ENCODE results near the gene CNPY4.
"Not testable (repeated sequence)": the region's sequence is repeated elsewhere in the genome, so short reads cannot be mapped to it uniquely, and the experiment has no call there.

The CNPY4 gene

DNA sequence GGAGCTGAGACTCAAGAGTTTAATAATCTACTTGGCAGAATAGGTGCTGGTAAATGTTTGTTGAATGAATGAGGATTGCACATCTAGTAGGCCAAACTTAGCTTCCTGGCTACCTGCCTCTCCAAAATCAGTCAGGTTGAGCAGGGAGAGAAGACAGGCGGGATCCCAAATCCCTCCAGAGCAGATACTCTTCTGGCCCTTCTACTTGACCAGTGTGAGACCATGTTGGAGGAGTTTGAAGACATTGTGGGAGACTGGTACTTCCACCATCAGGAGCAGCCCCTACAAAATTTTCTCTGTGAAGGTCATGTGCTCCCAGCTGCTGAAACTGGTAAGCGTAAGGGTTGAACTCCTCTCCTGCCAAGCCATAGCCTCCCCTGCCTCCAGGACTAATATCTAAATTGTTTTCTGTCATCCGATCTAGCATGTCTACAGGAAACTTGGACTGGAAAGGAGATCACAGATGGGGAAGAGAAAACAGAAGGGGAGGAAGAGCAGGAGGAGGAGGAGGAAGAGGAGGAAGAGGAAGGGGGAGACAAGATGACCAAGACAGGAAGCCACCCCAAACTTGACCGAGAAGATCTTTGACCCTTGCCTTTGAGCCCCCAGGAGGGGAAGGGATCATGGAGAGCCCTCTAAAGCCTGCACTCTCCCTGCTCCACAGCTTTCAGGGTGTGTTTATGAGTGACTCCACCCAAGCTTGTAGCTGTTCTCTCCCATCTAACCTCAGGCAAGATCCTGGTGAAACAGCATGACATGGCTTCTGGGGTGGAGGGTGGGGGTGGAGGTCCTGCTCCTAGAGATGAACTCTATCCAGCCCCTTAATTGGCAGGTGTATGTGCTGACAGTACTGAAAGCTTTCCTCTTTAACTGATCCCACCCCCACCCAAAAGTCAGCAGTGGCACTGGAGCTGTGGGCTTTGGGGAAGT lies 5.1 kb downstream of the CNPY4 start:
- no peak for DNase-seq (ENCODE audit: low read depth)
- TF ChIP-seq, protein P1, sequence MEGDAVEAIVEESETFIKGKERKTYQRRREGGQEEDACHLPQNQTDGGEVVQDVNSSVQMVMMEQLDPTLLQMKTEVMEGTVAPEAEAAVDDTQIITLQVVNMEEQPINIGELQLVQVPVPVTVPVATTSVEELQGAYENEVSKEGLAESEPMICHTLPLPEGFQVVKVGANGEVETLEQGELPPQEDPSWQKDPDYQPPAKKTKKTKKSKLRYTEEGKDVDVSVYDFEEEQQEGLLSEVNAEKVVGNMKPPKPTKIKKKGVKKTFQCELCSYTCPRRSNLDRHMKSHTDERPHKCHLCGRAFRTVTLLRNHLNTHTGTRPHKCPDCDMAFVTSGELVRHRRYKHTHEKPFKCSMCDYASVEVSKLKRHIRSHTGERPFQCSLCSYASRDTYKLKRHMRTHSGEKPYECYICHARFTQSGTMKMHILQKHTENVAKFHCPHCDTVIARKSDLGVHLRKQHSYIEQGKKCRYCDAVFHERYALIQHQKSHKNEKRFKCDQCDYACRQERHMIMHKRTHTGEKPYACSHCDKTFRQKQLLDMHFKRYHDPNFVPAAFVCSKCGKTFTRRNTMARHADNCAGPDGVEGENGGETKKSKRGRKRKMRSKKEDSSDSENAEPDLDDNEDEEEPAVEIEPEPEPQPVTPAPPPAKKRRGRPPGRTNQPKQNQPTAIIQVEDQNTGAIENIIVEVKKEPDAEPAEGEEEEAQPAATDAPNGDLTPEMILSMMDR (IDR thresholded peaks at IDR 0.05; ENCODE audit: control insufficient read depth, insufficient read depth, low read depth, low read length, missing control alignments) = no peak
- no peak overlapping the region for H3K4me3 ChIP-seq (ENCODE audit: control insufficient read depth, low read depth, low read length)

DNA sequence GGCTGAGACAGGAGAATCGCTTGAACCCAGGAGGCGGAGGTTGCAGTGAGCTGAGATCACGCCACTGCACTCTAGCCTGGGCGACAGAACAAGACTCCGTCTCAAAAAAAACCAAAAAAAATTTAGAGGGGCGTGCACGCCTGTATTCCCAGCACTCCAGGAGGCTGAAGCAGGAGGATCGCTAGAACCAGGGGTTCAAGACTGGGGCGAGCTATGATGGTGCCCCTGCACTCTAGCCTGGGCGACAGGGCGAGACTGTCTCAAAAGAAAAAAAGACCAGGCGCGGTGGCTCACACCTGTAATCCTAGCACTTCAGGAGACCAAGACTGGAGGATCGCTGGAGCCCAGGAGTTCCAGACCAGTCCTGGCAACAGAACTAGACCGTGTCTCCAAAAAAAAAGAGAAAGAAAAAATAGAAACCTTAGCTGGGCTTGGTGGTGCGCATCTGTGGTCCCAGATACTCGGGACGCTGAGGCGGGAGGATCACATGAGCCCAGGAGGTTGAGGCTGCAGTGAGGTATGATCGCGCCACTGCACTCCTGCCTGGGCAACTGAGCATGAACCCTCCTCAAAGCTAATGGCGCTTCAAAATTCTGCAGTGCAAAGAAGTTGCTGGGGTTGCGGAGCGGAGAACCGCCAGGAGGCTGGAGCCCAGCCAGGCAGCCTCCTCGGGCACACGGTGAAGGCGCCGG lies 7.0 kb downstream of the CNPY4 start:
- TF ChIP-seq, protein P1 (IDR thresholded peaks at IDR 0.05; ENCODE audit: control insufficient read depth, insufficient read depth, low read depth, low read length, missing control alignments) = no peak
- peak overlapping the region; percentile 91 for H3K4me3 ChIP-seq (ENCODE audit: control insufficient read depth, low read depth, low read length)
- no peak for DNase-seq (ENCODE audit: low read depth)

DNA sequence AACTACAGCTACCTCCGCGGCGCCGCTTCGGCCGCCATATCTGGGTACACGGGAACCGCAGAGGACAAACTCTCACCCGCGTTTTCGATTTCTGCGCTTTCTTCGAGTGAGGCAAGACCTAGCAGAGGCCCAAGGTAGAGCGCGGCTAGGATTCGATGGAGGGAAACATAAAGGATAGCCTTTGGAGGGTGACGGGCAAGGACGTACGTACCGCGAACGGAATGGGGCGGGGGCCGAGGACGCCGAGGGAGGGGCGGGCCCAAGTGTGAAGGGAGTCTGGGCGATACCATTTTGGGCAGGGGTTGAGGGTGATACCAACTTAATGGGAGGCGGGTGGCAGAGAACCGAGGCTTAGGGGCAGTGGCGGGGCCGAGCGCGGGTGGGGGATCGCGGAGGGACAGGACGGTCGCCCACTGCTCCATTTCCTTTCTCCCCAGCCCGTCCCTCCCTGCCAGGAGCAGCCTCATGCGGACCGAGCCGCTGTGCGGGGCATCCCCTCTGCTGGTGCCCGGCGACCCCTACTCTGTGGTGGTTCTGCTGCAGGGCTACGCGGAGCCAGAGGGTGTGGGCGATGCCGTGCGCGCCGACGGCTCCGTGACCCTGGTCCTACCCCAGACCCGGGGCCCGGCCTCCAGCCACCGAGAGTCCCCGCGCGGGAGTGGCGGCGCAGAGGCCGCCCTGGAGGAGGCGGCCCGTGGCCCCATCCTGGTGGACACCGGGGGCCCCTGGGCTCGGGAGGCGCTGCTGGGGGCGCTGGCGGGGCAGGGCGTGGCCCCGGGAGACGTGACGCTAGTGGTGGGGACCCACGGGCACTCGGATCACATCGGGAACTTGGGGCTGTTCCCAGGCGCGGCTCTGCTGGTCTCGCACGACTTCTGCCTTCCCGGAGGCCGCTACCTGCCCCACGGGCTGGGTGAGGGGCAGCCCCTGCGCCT lies 7.8 kb downstream of the CNPY4 start, which contains the start of gene MBLAC1:
TSS of gene MBLAC1 (plus strand) at position 37 of the 935 bp plus-strand sequence. CDS start at position 466, 429 bp downstream.
- DNase-seq (ENCODE audit: low read depth) = peak; percentile 79
- TF ChIP-seq, protein P1 (IDR thresholded peaks at IDR 0.05; ENCODE audit: control insufficient read depth, insufficient read depth, low read depth, low read length, missing control alignments) = no peak

DNA sequence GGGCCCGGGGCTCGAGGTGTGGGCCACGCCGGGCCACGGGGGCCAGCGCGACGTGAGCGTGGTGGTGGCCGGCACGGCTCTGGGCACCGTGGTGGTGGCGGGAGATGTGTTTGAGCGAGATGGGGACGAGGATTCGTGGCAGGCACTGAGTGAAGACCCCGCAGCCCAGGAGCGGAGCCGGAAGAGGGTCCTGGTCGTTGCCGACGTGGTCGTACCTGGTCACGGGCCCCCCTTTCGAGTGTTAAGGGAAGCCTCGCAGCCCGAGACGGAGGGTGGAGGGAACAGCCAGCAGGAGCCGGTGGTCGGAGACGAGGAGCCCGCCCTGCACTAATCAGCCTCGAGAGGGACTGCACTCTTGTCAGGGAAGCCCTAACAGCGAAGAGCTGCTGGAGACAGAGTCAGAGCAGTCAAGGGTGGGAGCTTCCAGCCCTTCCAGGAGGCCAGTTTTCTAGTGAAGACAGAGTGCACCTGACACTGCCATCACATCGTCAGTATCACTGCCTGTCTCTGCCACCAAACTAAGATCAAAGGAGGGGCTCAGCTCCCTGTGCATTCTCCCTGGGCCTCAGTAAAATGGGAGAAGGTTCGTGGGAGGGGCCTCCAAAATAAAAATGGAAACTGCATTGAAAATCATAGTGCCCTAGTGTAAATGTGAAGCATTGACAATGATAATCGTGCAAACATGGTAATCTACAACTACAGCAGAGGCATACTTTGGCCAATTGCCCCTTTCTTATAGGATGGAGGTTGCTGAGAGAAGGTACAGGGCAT lies 8.6 kb downstream of the CNPY4 start:
- TF ChIP-seq, protein P1 (IDR thresholded peaks at IDR 0.05; ENCODE audit: control insufficient read depth, insufficient read depth, low read depth, low read length, missing control alignments) = no peak
- H3K4me3 ChIP-seq (ENCODE audit: control insufficient read depth, low read depth, low read length) = peak overlapping the region; percentile 91
- DNase-seq (ENCODE audit: low read depth) = no peak

More for the DNA sequence above, 7.8 kb downstream of the CNPY4 start, which contains the start of gene MBLAC1:
- peak within 1 kb of the TSS; percentile 91 for H3K4me3 ChIP-seq (ENCODE audit: control insufficient read depth, low read depth, low read length)

DNA sequence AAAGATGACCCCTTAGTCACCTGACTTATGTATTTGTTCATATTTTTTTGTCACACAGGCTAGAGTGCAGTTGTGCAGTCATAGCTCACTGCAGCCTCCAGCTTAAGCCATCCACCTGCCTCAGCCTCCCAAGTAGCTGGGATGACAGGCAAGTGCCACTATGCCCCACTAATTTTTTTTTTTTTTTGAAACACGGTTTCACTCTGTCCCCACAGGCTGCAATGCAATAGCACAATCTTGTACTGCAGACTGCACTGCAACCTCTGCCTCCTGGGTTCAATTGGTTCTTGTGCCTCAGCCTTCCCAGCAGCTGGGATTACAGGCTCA lies 9.2 kb downstream of the CNPY4 start:
- DNase-seq (ENCODE audit: low read depth) = no peak
- no peak overlapping the region for H3K4me3 ChIP-seq (ENCODE audit: control insufficient read depth, low read depth, low read length)
- TF ChIP-seq, protein P1 (IDR thresholded peaks at IDR 0.05; ENCODE audit: control insufficient read depth, insufficient read depth, low read depth, low read length, missing control alignments) = no peak

DNA sequence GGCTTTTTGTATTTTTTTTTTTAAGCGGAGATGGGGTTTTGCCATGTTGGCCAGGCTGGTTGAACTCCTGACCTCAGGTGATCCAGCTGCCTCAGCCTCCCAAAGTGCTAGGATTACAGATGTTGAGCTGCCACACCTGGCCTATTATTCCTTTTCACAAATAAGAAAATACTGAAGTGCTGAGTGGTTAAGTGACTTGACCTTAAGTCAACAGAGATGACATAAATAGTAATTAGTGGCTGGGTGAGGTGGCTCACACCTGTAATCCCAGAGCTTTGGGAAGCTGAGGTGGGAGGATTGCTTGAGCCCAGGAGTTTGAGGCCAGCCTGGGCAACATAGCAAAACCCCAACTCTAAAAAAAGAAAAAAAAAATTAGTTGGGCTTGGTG lies 10.8 kb downstream of the CNPY4 start:
- not testable (repeated sequence) for DNase-seq (ENCODE audit: low read depth); H3K4me3 ChIP-seq (ENCODE audit: control insufficient read depth, low read depth, low read length)

All from AG09309 (cell line).